ENCODE results near the gene C1D.

C1D gene

GRCh38 chr2:68030529-68030928 lies 32.3 kb downstream of the C1D start:
- Histone ChIP-seq H4K91ac (ENCODE audit: low read depth, low read length, poor library complexity) (no peak overlapping the region), H2BK120ac (ENCODE audit: low read depth, low read length) (no peak overlapping the region), H2AK5ac (ENCODE audit: low read depth, low read length) (no peak overlapping the region), H3K9ac (ENCODE audit: low read depth, low read length, poor library complexity) (no peak overlapping the region), H2BK15ac (ENCODE audit: low read length) (no peak overlapping the region), H3K14ac (ENCODE audit: low read length) (no peak overlapping the region), H4K8ac (ENCODE audit: low read depth, low read length) (no peak overlapping the region), H3K4ac (ENCODE audit: low read length) (no peak overlapping the region), H3K18ac (ENCODE audit: low read length) (no peak overlapping the region), H2BK5ac (ENCODE audit: low read length) (no peak overlapping the region), H2AFZ (ENCODE audit: low read length) (no peak overlapping the region), H3K9me3 (replicated peaks in 1 of 2; ENCODE audit: control insufficient read depth in 2 of 2, insufficient read depth in 1 of 2, low read depth in 1 of 2, low read length in 2 of 2) (no peaks in the 10 kb centered on the region), H3K36me3 (replicated peaks in 1 of 2; ENCODE audit: control insufficient read depth in 2 of 2, insufficient read depth in 2 of 2, low read length in 2 of 2) (no peaks in the 10 kb centered on the region), H2BK12ac (ENCODE audit: low read length) (no peak overlapping the region), H3K23ac (ENCODE audit: low read depth, low read length, poor library complexity) (no peak overlapping the region), H3K4me1 (ENCODE audit: control insufficient read depth in 2 of 2, insufficient read depth in 1 of 2, low read depth in 1 of 2, low read length in 2 of 2) (no peaks in the 10 kb centered on the region), H3K27ac (replicated peaks; ENCODE audit: low read length) (no peak overlapping the region), H3K79me1 (ENCODE audit: low read depth, low read length) (no peaks in the 10 kb centered on the region), H3K4me3 (ENCODE audit: low read length in 2 of 2) (no peak overlapping the region), H3K4me2 (ENCODE audit: insufficient read depth, low read length, poor library complexity, severe bottlenecking) (no peak overlapping the region), H3K27me3 (ENCODE audit: control insufficient read depth in 3 of 3, insufficient read depth in 3 of 3, low read depth in 1 of 3, low read length in 3 of 3) (no peaks in the 10 kb centered on the region)
- no peak for DNase-seq (ENCODE audit: low spot score)
- no CpG with 5 or more reads among the region's 5 CpGs for WGBS, 2 donors (ENCODE audit: extremely low coverage in 2 of 2, insufficient read length in 2 of 2, insufficient replicate concordance in 1 of 2)

GRCh38 chr2:68027959-68028358 lies 34.8 kb downstream of the C1D start:
- Histone ChIP-seq H3K14ac (ENCODE audit: low read length) (no peak overlapping the region), H3K4ac (ENCODE audit: low read length) (no peak overlapping the region), H3K36me3 (replicated peaks in 1 of 2; ENCODE audit: control insufficient read depth in 2 of 2, insufficient read depth in 2 of 2, low read length in 2 of 2) (no peaks in the 10 kb centered on the region), H2BK15ac (ENCODE audit: low read length) (no peak overlapping the region), H2AFZ (ENCODE audit: low read length) (no peak overlapping the region), H4K8ac (ENCODE audit: low read depth, low read length) (no peak overlapping the region), H3K4me1 (ENCODE audit: control insufficient read depth in 2 of 2, insufficient read depth in 1 of 2, low read depth in 1 of 2, low read length in 2 of 2) (no peaks in the 10 kb centered on the region), H3K9ac (ENCODE audit: low read depth, low read length, poor library complexity) (no peak overlapping the region), H3K27me3 (ENCODE audit: control insufficient read depth in 3 of 3, insufficient read depth in 3 of 3, low read depth in 1 of 3, low read length in 3 of 3) (no peaks in the 10 kb centered on the region), H4K91ac (ENCODE audit: low read depth, low read length, poor library complexity) (no peak overlapping the region), H3K4me2 (ENCODE audit: insufficient read depth, low read length, poor library complexity, severe bottlenecking) (no peak overlapping the region), H2AK5ac (ENCODE audit: low read depth, low read length) (no peak overlapping the region), H3K23ac (ENCODE audit: low read depth, low read length, poor library complexity) (no peak overlapping the region), H2BK5ac (ENCODE audit: low read length) (no peak overlapping the region), H3K27ac (replicated peaks; ENCODE audit: low read length) (no peak overlapping the region), H3K4me3 (ENCODE audit: low read length in 2 of 2) (no peak overlapping the region), H3K9me3 (replicated peaks in 1 of 2; ENCODE audit: control insufficient read depth in 2 of 2, insufficient read depth in 1 of 2, low read depth in 1 of 2, low read length in 2 of 2) (no peaks in the 10 kb centered on the region), H3K18ac (ENCODE audit: low read length) (no peak overlapping the region), H3K79me1 (ENCODE audit: low read depth, low read length) (no peaks in the 10 kb centered on the region), H2BK120ac (ENCODE audit: low read depth, low read length) (no peak overlapping the region), H2BK12ac (ENCODE audit: low read length) (no peak overlapping the region)
- DNase-seq (ENCODE audit: low spot score): no peak

- H2BK15ac ChIP-seq (ENCODE audit: low read length): no peak overlapping the region
- peak overlapping the region; percentile 91 for H3K23ac ChIP-seq (ENCODE audit: low read depth, low read length, poor library complexity)
- H3K14ac ChIP-seq (ENCODE audit: low read length): peak overlapping the region; percentile 6
- no peaks in the 10 kb centered on the region for H3K4me1 ChIP-seq (ENCODE audit: control insufficient read depth in 2 of 2, insufficient read depth in 1 of 2, low read depth in 1 of 2, low read length in 2 of 2)
- H3K4me2 ChIP-seq (ENCODE audit: insufficient read depth, low read length, poor library complexity, severe bottlenecking): no peak overlapping the region
- H3K27me3 ChIP-seq (ENCODE audit: control insufficient read depth in 3 of 3, insufficient read depth in 3 of 3, low read depth in 1 of 3, low read length in 3 of 3): no peaks in the 10 kb centered on the region
- no peak overlapping the region for H2BK12ac ChIP-seq (ENCODE audit: low read length)
- no peak overlapping the region for H2BK5ac ChIP-seq (ENCODE audit: low read length)
- H3K36me3 ChIP-seq (replicated peaks in 1 of 2; ENCODE audit: control insufficient read depth in 2 of 2, insufficient read depth in 2 of 2, low read length in 2 of 2): no peaks in the 10 kb centered on the region
- H3K9me3 ChIP-seq (replicated peaks in 1 of 2; ENCODE audit: control insufficient read depth in 2 of 2, insufficient read depth in 1 of 2, low read depth in 1 of 2, low read length in 2 of 2): no peaks in the 10 kb centered on the region
- DNase-seq (ENCODE audit: low spot score): no peak
- H3K18ac ChIP-seq (ENCODE audit: low read length): no peak overlapping the region
- no peak overlapping the region for H3K27ac ChIP-seq (replicated peaks; ENCODE audit: low read length)
- no peak overlapping the region for H4K8ac ChIP-seq (ENCODE audit: low read depth, low read length)
- H4K91ac ChIP-seq (ENCODE audit: low read depth, low read length, poor library complexity): no peak overlapping the region
- no peak overlapping the region for H2AK5ac ChIP-seq (ENCODE audit: low read depth, low read length)
- WGBS, 2 donors (ENCODE audit: extremely low coverage in 2 of 2, insufficient read length in 2 of 2, insufficient replicate concordance in 1 of 2): no CpG with 5 or more reads among the region's 22 CpGs
- peak overlapping the region; percentile 57 for H3K9ac ChIP-seq (ENCODE audit: low read depth, low read length, poor library complexity)
- no peaks in the 10 kb centered on the region for H3K79me1 ChIP-seq (ENCODE audit: low read depth, low read length)
- no peak overlapping the region for H2AFZ ChIP-seq (ENCODE audit: low read length)
- no peak overlapping the region for H3K4ac ChIP-seq (ENCODE audit: low read length)
- no peak overlapping the region for H2BK120ac ChIP-seq (ENCODE audit: low read depth, low read length)
- no peak overlapping the region for H3K4me3 ChIP-seq (ENCODE audit: low read length in 2 of 2)
Observed at GRCh38 chr2:68024450-68024849, 38.4 kb downstream of the C1D start.

- Histone ChIP-seq H3K4me2 (ENCODE audit: insufficient read depth, low read length, poor library complexity, severe bottlenecking) (no peak overlapping the region), H3K36me3 (replicated peaks in 1 of 2; ENCODE audit: control insufficient read depth in 2 of 2, insufficient read depth in 2 of 2, low read length in 2 of 2) (no peaks in the 10 kb centered on the region), H3K4me1 (ENCODE audit: control insufficient read depth in 2 of 2, insufficient read depth in 1 of 2, low read depth in 1 of 2, low read length in 2 of 2) (no peaks in the 10 kb centered on the region), H3K9me3 (replicated peaks in 1 of 2; ENCODE audit: control insufficient read depth in 2 of 2, insufficient read depth in 1 of 2, low read depth in 1 of 2, low read length in 2 of 2) (no peaks in the 10 kb centered on the region), H3K79me1 (ENCODE audit: low read depth, low read length) (no peaks in the 10 kb centered on the region), H4K8ac (ENCODE audit: low read depth, low read length) (peak overlapping the region; percentile 57), H3K18ac (ENCODE audit: low read length) (peak overlapping the region; percentile 84), H3K9ac (ENCODE audit: low read depth, low read length, poor library complexity) (no peak overlapping the region), H3K27me3 (ENCODE audit: control insufficient read depth in 3 of 3, insufficient read depth in 3 of 3, low read depth in 1 of 3, low read length in 3 of 3) (no peaks in the 10 kb centered on the region), H2BK15ac (ENCODE audit: low read length) (no peak overlapping the region), H3K23ac (ENCODE audit: low read depth, low read length, poor library complexity) (peak overlapping the region; percentile 91), H3K4ac (ENCODE audit: low read length) (no peak overlapping the region), H2AK5ac (ENCODE audit: low read depth, low read length) (peak overlapping the region; percentile 59), H3K27ac (replicated peaks; ENCODE audit: low read length) (no peak overlapping the region), H2AFZ (ENCODE audit: low read length) (no peak overlapping the region), H2BK12ac (ENCODE audit: low read length) (peak overlapping the region; percentile 80), H3K14ac (ENCODE audit: low read length) (peak overlapping the region; percentile 6), H4K91ac (ENCODE audit: low read depth, low read length, poor library complexity) (no peak overlapping the region), H3K4me3 (ENCODE audit: low read length in 2 of 2) (peak overlapping the region in 1 of 2 donors; percentile 21), H2BK5ac (ENCODE audit: low read length) (no peak overlapping the region), H2BK120ac (ENCODE audit: low read depth, low read length) (no peak overlapping the region)
- no CpG with 5 or more reads among the region's 16 CpGs for WGBS, 2 donors (ENCODE audit: extremely low coverage in 2 of 2, insufficient read length in 2 of 2, insufficient replicate concordance in 1 of 2)
- DNase-seq (ENCODE audit: low spot score): no peak
Observed at GRCh38 chr2:68023904-68024303, 38.9 kb downstream of the C1D start.
